ENCODE data around the gene RUNX2. TPM values are rescaled to one million over a fixed set of nuclear protein-coding genes. Genes with fewer than 3 reads are reported as not detected.
A peak's percentile ranks its signal among the peaks of the same experiment; 100 is the strongest.

The RUNX2 gene
- polyA plus RNA-seq, 1 donor, result 1.1 TPM

DNA sequence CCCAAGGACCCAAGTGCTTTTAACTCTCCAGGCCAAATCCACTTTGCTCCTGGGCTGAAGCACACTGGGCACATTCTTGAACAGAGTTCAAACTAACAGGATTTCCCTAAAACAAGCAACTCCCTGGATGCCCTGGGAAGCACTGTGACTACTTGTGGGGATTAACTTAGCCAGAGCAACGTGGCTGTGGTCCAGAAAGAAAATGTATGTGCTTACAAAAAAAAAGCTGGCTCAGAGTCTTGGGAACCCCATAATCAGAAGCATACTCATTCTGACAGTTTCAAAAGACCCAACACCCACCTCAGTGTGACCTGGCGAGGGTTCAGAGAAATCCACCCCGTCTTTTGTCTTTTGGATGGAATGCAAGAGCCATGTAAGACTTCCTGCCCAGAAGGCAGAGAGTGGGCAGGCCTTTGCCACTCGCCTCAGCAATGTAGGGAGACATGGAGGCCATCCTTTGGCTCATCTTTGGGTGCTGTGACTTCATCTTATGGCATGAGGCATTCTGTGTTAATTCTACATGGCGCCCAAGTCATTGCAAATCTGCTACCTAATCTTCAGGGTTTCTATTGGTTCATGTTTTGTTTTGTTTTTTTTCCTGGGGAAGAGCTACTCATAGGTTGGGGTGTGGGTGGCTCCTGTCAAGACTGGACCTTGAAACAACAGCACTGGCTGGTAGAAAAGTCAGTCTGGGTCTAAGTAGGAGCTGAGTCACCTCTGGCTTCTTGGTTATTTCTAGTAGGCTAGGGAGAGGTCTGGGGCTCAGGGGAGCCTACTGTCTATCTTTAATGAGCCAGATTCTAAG lies 298.2 kb downstream of the RUNX2 start:
- no peak for DNase-seq

DNA sequence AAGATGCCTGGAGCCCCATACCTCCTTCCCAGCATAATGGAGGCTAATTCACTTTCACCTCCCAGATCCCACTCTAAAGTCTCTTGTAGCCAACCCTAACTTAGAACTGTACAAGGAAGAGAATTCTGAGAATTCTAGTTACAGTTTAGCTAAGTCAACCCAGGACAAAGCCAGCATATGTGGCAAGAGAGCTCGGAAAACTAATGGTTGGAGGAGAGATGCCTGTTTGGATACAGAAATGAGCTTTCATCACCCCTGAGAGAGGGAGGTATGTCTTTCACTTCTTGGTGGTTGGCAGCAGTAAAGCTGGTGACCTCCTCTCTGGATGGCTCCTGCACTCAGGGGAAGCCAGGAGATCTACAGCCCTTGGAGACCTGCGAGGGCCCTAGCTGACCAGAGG lies 302.2 kb downstream of the RUNX2 start:
- no peak for DNase-seq

DNA sequence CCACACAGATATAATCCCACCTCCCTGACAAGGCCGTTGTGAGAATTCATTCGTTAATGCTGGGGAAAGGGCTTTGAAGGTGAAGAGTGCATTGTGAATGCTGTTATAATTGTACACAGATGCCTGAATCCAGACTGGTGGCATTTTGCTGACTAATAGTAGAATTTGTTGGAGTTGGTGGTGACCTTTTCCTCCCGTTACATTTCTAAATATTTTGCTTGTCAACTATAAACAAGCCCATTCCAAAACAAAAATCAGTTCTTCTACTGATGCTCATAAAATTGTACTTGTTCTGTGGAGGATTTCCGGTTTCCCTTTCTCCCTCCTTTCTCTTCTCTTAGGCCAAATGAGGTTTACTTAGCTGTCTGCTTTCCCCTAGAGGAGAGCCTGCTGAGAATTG lies 302.7 kb downstream of the RUNX2 start:
- no peak for DNase-seq

DNA sequence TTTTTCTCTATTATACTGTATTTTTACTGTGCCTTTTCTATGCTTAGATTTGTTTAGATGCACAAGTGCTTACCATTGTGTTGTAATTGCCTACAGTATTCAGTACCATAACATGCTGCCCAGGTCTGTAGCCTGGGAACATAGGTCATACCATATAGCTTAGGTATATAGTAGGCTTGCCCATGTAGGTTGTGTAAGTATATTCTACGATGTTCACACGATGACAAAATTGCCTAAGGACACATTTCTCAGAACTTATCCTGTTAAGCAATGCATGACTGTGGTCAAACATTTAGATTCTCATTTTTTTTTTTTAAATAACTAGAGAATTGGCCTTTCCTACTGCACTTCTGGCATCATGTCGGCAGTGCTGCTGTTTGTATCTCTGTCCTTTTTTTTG lies 303.3 kb downstream of the RUNX2 start:
- no peak for DNase-seq

DNA sequence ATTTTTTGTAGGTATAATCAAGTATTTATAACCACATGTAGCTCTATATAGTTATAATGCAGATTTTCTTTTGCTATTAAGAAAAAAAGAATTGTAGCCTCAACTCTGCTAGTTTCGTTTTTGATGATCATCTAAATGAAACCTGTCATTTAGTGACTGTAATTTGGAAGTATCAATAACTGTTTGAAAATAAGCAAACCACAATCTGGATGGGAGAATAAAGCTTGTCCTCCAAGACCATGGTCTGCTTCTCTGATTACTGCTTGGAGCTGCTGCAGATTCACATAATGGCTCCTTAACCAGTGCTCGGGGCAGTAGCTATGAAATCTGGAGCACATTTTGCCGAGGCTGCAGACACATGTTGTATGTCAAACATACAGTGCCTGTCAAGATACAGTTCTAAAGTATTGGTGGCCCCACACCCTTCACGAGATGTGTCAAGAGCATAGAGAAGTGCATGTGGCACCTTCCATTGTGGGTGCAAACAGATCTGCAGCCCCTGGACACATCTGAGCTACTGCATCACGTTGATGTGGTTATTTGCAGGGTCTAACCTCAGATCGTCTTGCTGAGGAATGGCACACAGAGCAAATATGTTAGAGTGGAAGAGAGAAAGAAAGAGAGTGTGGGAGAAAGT lies 305.3 kb downstream of the RUNX2 start:
- DNase-seq, result no peak

DNA sequence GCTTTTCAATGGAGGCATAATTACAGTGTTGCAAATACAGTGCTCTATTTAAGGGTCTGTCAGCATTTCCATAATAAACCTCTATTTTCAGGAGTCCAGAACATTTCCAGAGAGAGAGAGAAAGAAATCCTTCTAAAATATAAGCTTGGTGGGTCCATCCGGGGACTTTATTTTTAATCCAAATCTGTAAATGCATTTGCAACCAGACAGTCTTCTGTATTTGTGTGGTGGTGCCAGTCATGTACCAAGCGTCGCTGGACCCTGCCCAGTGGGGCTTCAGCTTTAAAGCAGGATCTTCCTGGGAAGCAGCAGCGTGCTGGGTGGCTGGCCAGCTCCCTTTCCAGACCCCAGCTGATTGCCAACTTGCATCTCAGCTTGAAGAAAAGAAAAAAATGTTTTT lies 306.1 kb downstream of the RUNX2 start:
- DNase-seq, result no peak

DNA sequence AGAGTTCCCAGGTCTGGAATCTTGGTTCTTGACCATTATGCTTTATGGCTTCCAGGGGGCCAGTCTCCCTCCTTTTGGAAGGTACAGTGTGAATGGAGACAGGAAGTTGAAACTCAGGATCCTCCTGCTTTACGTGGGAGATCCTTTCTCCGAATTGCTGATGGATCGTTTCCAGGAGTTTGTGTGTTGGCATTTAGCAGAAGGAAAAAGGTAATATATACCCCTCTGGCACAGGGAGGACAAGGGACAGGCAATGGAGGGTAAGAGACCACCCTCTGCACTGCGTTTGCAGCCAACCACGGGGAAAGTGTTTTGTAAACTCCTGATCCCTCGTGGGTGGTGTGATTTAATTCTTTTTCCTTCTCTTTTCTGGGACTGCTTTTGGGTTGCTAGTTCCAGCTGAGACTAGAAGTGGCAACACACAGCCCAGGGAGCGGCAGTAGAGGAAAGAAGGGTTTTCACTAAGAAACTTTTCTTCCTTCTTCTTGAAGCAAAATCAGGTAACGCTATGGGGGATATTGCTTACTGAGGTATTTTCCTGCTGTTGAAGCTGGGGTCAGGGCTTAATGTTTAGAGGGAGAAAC lies 307.2 kb downstream of the RUNX2 start:
- peak; percentile 32 for DNase-seq

DNA sequence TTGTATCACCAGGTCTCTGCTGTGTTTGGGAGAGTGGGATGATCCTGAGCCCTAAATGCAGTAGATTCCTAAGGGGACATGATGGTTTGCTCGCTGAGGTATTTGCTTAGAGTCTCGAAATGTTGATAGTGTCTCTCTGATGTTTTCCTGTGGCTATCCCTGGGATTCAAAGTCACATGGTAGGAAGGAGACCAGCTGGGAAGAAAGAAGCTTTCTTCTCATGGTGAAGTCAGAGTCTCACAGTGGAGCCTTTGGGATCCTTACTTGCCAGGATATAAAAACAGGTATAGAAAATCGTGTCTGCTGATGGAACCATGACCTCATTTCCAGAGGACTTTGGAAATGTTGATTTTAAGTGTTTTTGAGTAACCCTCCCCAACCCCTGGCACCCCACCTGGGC lies 308.9 kb downstream of the RUNX2 start:
- no peak for DNase-seq

DNA sequence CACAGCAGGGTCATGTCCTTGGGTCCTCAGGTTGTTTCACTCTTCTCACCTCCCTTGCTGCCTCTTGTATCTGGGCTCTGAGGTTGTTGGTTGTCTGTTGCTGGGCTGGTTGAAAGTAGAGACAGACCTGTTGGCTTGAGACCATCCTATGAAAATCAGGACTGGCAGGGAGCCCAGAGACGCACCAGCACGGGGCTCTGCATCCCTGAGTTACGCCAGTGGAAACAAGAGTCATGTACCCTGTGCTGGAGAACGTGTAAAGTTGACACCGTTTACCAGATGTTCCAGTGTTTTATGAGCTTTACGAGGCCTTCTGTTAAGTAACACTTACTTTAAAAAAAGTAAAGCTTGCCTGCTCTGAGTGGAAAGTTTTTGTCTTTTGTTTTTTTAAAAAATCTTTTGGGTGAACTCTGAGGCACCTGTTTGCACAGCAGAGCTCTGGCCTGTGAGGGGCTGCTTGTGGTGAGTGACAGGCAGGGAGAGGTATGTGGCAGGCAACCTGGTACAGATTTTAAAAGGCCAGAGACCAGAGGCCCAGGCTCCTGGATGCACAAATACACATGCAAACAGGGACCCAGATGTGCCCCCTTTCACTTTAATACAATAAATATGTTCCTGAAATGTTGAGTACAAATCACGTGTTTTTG lies 309.6 kb downstream of the RUNX2 start:
- peak; percentile 58 for DNase-seq

DNA sequence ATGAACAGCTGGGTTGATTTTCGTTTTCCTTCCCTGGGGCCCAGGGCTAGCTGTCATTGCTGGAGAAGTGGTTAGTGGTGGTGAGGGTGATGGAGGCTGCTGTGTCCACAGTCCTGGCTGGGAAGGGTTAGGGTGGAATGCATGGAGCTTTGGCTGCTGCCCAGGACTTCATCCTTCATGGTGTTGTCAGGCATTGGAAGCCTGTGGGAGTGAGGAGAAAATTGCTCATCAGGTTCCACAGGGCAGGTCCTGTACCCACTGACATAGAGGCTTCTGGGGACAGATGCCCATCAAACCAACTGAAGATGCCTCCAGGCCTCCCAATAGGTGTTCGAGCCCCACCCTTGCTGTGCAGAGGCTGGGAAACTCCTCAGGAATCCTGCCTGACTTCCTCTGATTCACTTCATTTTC lies 312.0 kb downstream of the RUNX2 start:
- no peak for DNase-seq

DNA sequence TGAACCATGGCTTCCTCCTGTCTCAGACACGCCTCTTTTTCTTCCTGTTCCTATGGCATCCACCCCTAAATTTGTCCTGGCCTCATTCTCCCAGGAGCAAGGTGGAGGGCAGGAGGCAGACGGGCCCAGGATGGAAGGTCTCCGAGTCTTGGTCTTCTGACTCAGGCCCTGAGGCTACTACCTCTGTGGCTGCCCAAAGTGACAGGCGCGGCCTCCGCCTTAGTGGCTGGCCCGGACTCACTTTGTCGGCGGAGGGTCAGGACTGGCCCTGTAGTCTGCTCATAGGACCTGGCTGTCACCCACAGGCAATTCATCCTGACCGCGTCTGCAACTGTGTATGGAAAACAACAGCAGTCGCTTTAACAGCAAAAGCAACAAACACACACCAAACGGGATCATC lies 312.7 kb downstream of the RUNX2 start:
- DNase-seq, result no peak

DNA sequence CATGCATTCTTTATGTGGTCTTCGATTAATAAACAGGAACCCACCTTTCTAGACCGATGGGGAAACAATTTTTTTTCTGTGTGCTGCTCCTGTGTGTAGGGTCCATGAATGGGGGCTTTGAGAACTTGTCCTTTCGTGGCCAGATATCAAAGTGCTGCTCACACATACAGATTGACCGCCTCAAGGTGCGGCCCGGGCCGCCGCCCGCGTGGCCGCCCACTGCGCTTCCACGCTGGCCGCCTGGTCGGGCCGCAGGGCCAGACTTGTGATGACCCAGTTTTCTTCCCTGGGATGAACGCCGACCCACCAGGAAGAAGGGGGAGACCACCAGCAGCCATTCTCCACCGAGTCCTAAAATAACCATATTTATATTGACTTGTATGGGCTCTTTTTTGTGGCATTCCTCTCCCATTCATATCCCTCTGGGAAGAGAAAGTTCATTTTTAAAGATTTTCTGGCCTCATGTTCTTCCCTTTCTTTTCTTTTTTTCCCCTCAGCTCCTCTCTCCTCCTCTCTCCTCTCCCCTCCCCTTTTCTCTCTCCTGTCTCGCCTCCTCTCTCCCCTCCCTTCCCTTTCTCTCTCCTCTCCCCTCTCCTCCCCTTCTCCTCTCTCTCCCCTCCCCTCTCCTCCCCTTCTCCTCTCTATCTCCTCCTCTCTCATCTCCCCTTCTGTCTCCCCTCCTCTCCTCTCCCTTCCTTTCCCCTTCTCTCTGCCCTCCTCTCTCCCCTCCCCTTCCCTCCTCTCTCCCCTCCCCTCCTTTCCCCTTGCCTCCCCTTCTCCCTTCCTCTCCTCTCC lies 314.4 kb downstream of the RUNX2 start:
- DNase-seq, result no peak

DNA sequence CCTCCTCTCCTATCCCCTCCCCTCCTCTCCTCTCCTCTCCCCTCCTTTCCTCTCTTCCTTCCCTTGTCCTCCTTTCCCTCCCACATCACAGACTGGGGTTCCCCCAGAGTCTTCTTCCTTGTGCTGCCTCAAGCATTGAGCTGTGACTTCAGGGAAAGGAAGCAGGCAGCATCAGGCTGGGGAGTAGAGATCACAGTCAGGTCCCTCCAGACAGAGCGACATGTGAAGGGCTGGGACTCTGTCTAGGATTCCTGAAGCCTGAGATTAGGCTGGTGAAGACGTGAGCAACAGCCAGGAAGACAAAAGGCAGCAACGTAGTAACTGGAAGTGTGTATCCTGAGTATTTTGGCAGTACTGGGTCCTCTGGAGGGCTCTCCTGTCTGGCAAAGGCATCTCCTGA lies 315.0 kb downstream of the RUNX2 start:
- no peak for DNase-seq

DNA sequence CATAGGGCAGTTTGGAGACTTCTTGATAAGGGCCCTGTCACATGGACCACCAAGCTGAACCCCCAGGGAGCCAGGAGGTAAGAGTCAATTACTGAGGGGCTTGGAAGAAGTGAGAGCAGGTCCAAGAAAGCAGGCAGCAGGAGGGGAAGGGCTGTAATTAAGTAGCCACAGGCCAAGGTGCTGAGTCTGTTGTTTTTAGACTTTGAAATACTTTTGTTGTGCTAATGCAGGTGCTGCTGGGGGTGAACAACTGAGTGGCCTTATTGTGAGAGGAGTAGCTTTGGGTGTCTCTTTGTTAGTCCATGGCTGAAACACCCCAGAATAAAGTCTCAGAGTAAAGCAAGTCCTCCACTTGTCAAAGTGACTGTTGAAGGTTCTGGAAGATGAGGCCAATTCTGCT lies 316.6 kb downstream of the RUNX2 start:
- DNase-seq, result no peak

DNA sequence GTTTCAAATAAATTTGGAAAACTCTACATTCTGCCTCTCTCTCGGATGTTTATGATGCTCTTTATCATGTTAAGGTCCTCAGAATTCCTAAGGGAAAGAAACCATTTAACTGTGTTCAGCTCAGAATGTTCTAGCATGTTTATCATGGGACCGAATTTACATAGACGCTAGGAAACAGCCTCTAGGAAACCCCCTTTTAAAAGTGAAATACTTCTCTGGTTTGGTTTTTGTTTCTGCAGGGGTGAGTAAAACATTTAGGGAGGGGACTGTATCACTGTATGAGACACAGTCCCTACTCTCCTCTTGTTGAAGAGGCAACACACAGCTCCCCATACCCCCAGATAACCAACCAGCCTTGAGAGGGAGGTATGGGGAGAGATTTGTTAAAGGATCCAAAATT lies 317.2 kb downstream of the RUNX2 start:
- no peak for DNase-seq

DNA sequence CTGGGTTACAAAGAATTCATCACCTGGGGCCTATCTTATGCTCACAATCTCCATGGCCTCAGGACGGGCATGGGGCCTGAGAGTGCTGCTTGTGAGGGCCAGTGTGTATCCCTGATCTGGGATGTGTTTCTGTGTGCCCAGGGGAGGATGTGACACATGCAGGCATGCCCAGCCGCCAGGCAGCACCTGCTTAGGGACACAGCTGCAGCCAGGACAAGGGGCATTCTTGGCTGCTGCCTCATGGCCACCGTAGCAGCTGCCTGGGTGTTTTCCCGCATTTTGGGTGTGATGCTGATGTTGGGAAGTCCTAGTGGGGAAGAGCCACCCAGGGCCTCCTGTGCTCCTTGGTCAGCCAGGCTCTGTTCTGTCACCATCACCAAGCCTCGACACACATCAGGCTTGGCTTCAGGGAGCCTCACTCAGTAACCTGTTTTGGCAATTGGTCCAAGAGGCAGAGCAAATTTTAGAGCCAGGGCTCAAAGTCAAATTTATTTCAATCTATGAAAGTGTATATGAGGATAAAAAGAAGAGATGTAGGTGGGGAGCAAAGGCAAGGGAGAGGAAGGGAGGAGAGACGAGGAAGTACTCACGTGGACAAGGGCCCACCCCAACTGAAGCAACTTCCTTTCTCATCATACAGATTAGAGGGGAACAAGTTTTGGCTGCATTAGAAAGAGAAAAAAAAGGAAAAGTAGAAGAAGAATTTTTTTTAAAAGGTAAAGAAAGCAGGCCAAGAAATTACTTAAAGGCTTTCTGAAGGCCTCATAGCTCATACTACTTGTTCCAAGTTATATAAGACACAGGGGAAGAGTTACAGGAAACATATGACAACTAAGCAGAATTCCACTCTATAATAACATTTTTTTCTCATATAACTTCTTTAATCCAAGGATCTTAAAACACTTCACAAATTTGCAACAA lies 319.5 kb downstream of the RUNX2 start:
- DNase-seq, result no peak

DNA sequence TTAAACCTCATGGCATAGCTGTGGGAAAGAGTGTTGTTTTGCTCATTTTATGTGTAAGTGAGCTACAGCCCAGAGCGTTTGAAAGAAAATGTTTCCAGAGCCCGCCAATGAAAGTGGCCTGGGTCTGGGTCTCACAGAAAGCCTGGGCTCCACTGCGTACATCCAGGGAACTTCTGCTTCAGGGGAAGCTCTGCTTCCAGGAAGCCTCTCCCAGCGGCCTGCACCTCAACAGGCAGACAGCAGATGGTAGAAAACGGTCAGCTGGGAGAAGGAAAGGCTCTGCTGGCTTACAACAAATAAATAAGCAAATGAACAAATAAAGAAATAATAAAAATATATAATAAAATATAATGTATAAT lies 320.1 kb downstream of the RUNX2 start:
- DNase-seq, result no peak

DNA sequence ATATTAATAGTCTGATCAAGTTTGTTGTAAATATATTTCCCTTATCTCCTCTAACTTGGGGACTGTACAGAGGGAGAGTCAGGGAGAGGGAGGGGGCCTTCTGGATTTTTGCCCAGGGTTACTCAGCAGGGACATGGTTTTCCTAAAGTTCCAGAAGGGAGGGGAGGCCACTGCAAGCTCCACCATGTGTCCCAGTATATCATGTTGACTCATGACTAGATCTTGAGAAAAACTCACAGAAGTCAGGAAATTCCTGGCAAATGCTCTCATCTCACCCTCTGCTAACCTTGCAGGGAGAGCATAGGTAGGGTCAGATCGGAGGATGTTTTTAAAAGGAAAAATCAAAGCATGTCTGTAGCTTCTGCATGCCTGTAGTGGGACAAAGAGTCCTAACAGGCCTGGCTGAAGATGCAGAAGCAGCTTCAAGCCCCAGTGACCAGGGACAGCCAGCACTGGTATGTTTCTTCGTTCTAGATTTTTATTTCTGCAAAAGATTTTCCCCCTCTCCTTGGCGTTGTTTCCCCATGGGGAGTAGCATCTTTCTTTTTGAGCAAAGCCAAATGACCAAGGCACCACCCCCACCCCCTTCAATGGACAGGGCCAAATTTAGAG lies 322.5 kb downstream of the RUNX2 start:
- DNase-seq, result no peak

DNA sequence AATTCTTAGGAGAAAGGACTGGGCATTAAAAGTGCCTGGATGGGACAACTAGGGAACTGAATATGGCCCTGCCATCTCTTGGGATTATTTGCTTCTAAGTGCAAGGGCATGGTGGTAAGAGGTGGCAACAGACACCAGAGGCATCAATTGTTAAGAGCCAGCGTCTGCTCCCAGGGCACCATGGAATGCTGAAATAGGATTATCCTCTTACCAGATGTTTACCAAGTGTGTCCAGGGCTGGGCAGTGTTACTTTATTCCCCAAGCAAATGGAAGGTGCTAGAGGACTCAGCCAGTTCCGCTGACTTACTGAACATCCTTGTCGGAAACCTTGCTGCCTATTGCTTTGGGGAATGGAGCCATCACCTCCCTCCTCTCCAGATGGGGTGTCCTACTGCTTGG lies 323.2 kb downstream of the RUNX2 start:
- DNase-seq, result no peak

DNA sequence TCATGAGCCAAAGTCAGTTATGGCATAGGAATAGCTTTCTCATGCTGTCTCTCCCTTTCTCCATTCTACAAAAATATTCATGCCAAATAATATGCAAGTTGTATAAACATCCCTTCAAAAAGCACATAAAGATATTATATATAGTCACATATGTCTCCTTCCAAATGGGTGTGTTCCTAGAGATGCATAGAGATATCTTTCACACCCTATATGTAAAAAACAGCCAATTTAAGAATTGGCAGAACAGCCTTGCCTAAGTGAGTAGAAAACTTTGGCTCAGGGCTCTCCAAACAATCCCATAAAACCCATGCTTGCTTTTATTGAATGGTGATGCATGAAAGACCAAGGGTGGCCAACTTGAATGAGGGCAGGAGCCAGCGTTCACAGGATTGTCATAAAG lies 324.3 kb downstream of the RUNX2 start:
- no peak for DNase-seq

All from hindlimb muscle (tissue), 1 donor.